HepG2 (cell line): Measurements from ENCODE around the gene ADGRV1. TPM values are rescaled to one million over a fixed set of nuclear protein-coding genes. Genes with fewer than 3 reads are reported as not detected.
A peak's percentile ranks its signal among the peaks of the same experiment; 100 is the strongest.
"Not testable (repeated sequence)": the region's sequence is repeated elsewhere in the genome, so short reads cannot be mapped to it uniquely, and the experiment has no call there.

ENCODE experiments used
- ATAC-seq: fragments of 200-7000 bp; cut with Tn5 transposase; 3 replicates; pipeline ENCODE4 v1.9.1; 2020; ENCODE audit warnings: mild to moderate bottlenecking, moderate library complexity
- BruUV-seq: library from RNA; stranded (reverse); fragments of 400-500 nt; replicated peaks from 2 replicates; lab custom pipeline; 2021; lab: Mats Ljungman, UMichigan
- CTCF ChIA-PET: fragments of 300-600 bp; formaldehyde crosslinking; extraction: SDS; loops from one replicate; lab custom pipeline; 2021; ENCODE audit warnings: low total read pairs, inconsistent platforms, low intra/inter-chr PET ratio; lab: Yijun Ruan, JAX
- POLR2A ChIA-PET: fragments of 350-600 bp; sonication (Branson Sonifier 250); formaldehyde crosslinking; loops from one replicate; lab custom pipeline; 2020; ENCODE audit warnings: antibody characterized with exemption, inconsistent platforms; lab: Yijun Ruan, JAX
- DNase-seq: peaks from one replicate; pipeline ENCODE4 v3.0.0-alpha.2; 2015; ENCODE audit warnings: low spot score
- FAIRE-seq: peaks from 3 replicates; lab custom pipeline; 2011; peaks lifted over from hg19 to GRCh38; lab: Jason Lieb, UNC
- H2AFZ ChIP-seq: one replicate; pipeline ENCODE4 v1.6.1; 2011; ENCODE audit warnings: low read length, inconsistent platforms
- H3K27ac ChIP-seq: fragments of 300-600 bp; 3 replicates; pipeline ENCODE4 v1.8.0; 2011; ENCODE audit warnings: mixed run types, mild to moderate bottlenecking, mixed read lengths, low read length, inconsistent platforms; ENCODE audit not compliant: insufficient read depth; ENCODE audit errors: extremely low read length
- H3K27me3 ChIP-seq, 2 experiments: fragments of 200-600 bp in 1 of 2; 2 replicates in 1 of 2; 3 replicates in 1 of 2; pipeline versions ENCODE4 v1.6.0 to v1.8.0; 2011; ENCODE audit warnings: low read length in 2 of 2, mild to moderate bottlenecking in 2 of 2, moderate library complexity in 2 of 2, inconsistent platforms in 1 of 2; ENCODE audit not compliant: insufficient read depth in 2 of 2, control insufficient read depth in 1 of 2
- H3K36me3 ChIP-seq, 2 experiments: fragments of 200-600 bp in 1 of 2; replicated peaks in 1 of 2; 2 replicates in 1 of 2; 3 replicates in 1 of 2; pipeline versions ENCODE4 v1.5.1 to v1.8.0; 2011; ENCODE audit warnings: low read length in 2 of 2, inconsistent platforms in 1 of 2; ENCODE audit not compliant: insufficient read depth in 2 of 2, control insufficient read depth in 1 of 2
- H3K4me1 ChIP-seq: 2 replicates; pipeline ENCODE4 v1.5.1; 2012; ENCODE audit warnings: low read length, inconsistent platforms; ENCODE audit not compliant: insufficient read depth
- H3K4me2 ChIP-seq: 2 replicates; pipeline ENCODE4 v1.6.0; 2011; ENCODE audit warnings: low read depth, low read length, inconsistent platforms
- H3K4me3 ChIP-seq, 3 experiments: fragments of 200-600 bp in 1 of 3; sonication (generic), shearing (Covaris generic) in 1 of 3; replicated peaks in 1 of 3; 2 replicates each; pipeline ENCODE4 v1.5.1; 2011 to 2016; ENCODE audit warnings: low read length in 3 of 3, inconsistent platforms in 2 of 3, low read depth in 2 of 3, mild to moderate bottlenecking in 2 of 3, control low read depth in 1 of 3, mixed read lengths in 1 of 3; ENCODE audit not compliant: insufficient read depth in 1 of 3
- H3K79me2 ChIP-seq: one replicate; pipeline ENCODE4 v1.6.1; 2011; ENCODE audit warnings: low read length, inconsistent platforms; ENCODE audit not compliant: insufficient read depth
- H3K9ac ChIP-seq: 2 replicates; pipeline ENCODE4 v1.6.0; 2011; ENCODE audit warnings: mild to moderate bottlenecking, low read depth, low read length, inconsistent platforms; ENCODE audit not compliant: insufficient read depth
- H3K9me3 ChIP-seq: 2 replicates; pipeline ENCODE4 v1.5.1; 2012; ENCODE audit warnings: mild to moderate bottlenecking, low read length
- H4K20me1 ChIP-seq: 2 replicates; pipeline ENCODE4 v1.6.0; 2011; ENCODE audit warnings: inconsistent platforms, mild to moderate bottlenecking, low read length, moderate library complexity; ENCODE audit not compliant: insufficient read depth
- CC2D1A ChIP-seq: sonication (generic); formaldehyde crosslinking; IDR thresholded peaks from 2 replicates; pipeline ENCODE4 v1.8.1; 2023; ENCODE audit warnings: mild to moderate bottlenecking, missing genetic modification reagents
- ZNF512B ChIP-seq: sonication (generic); formaldehyde crosslinking; IDR thresholded peaks from 2 replicates; pipeline ENCODE4 v1.5.1; 2020; ENCODE audit warnings: missing genetic modification reagents, mild to moderate bottlenecking, borderline replicate concordance
- WGBS: methylation state at CpG from one replicate; pipeline ENCODE4 v1.1.6; 2017; ENCODE audit warnings: low lambda C conversion rate; 5-methylcytosine and 5-hydroxymethylcytosine counted together
- in situ Hi-C: cut with HindIII; loops from 2 replicates; pipeline ENCODE4 v1.10.0; 2017; ENCODE audit warnings: low pct_unique_long_range_greater_than_20kb; ENCODE audit not compliant: extremely low pct_ligation_motif_present
- intact Hi-C: fragments of 100-400 bp; cut with micrococcal nuclease; formaldehyde crosslinking; loops from one replicate; pipeline ENCODE4 v1.10.0; 2022; ENCODE audit not compliant: unreplicated experiment
- polyA plus RNA-seq, 8 experiments: library from polyadenylated mRNA; depleted of rRNA in 3 of 8; stranded (reverse) in 7 of 8; unstranded in 1 of 8; fragments of >200 nt; fragmentation: Illumina TruSeq in 4 of 8; extraction: Trizol in 4 of 8; gene quantifications; 2 replicates each; pipeline versions ENCODE4 v1.2.1 to v1.2.3, GENCODE V29; 2011 to 2016; ENCODE audit warnings: low read depth in 4 of 8, missing spikeins in 1 of 8, mixed read lengths in 1 of 8; ENCODE audit not compliant: insufficient read depth in 1 of 8
- total RNA-seq, 5 experiments: library from RNA; depleted of rRNA; stranded (reverse); fragments of >200 nt; fragmentation: Illumina TruSeq; extraction: Trizol; gene quantifications; 2 replicates each; pipeline ENCODE4 v1.2.3, GENCODE V29; 2016; ENCODE audit warnings: low read depth in 1 of 5

Gene ADGRV1
- total and polyA plus RNA-seq, 2 of the 13 experiments (the other 11 are each of a cell fraction or from before 2014, with no cell fraction given), result 1.7 to 3.9 TPM

DNA sequence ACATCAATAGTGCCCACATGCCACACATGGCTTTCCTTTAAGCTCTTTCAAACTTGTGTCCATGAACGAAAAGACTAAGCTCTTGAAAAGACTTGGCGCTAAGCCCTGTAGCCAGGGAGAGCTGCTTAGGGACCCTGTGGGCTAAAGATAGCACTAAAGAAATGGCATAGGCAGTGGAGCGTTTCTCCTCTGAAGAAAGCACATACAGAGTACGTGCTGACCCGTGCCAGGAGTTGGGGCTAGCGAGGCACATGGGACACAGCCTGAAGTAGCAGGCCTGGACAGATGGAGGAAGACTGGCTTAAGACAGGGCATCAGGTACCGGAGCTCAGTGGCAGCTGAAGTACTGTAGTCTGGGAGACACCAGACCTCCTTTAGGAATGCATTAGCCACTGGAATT, 39.7 kb downstream of the ADGRV1 start:
- Histone ChIP-seq H3K36me3 (no peaks in the 10 kb centered on the region), H3K9me3 (no peaks in the 10 kb centered on the region), H3K4me2 (no peak overlapping the region)
- TF ChIP-seq CC2D1A (CRISPR knock-in tag) (no peak), ZNF512B (CRISPR knock-in tag) (no peak)
- TF ChIP-seq, all 625 proteins: peak for 0
- intact Hi-C loops, result no loop called here
- no peaks in the 10 kb centered on the region for H3K27me3 ChIP-seq
- DNase-seq (no peak), FAIRE-seq (no peak), ATAC-seq (peak; percentile 31; the same call in 1 of the 3 replicates)
- H2AFZ ChIP-seq, result no peak overlapping the region
- H4K20me1 ChIP-seq, result no peaks in the 10 kb centered on the region
- CTCF ChIA-PET, result no interaction called here
- H3K79me2 ChIP-seq, result no peaks in the 10 kb centered on the region
- 24% methylated on average over 7 of the region's 7 CpGs for WGBS
- H3K27ac ChIP-seq, result no peak overlapping the region
- POLR2A ChIA-PET, result no interaction called here
- in situ Hi-C loops, result no loop called here
- no TSS peak for BruUV-seq
- H3K4me3 ChIP-seq, result no peak overlapping the region
- no peaks in the 10 kb centered on the region for H3K4me1 ChIP-seq
- H3K9ac ChIP-seq, result no peak overlapping the region

GRCh38 chr5:90600307-90600706, 41.7 kb downstream of the ADGRV1 start:
- 12% methylated on average over 3 of the region's 3 CpGs for WGBS
- H3K79me2 ChIP-seq, H3K27me3 ChIP-seq, DNase-seq, ATAC-seq, H3K4me1 ChIP-seq, CTCF ChIA-PET, H4K20me1 ChIP-seq, H3K36me3 ChIP-seq, FAIRE-seq, intact Hi-C loops, BruUV-seq, H3K9me3 ChIP-seq, H3K4me3 ChIP-seq, H2AFZ ChIP-seq, H3K27ac ChIP-seq, H3K9ac ChIP-seq, H3K4me2 ChIP-seq, POLR2A ChIA-PET: not testable (repeated sequence)
- in situ Hi-C loops, result loop anchor here (10.0 kb wide), 1 partner anchor 166 kb away; no protein-coding TSS in a partner anchor
